Panc1 (cell line): Measurements from ENCODE around the gene HES3. TPM values are rescaled to one million over a fixed set of nuclear protein-coding genes. Genes with fewer than 3 reads are reported as not detected.

Experiments
- ATAC-seq: fragments of 200-7000 bp; cut with Tn5 transposase; 2 replicates; pipeline ENCODE4 v1.9.1; 2020; ENCODE audit warnings: mild to moderate bottlenecking, moderate library complexity
- BruUV-seq: library from RNA; stranded (reverse); fragments of 400-500 nt; replicated peaks from 2 replicates; lab custom pipeline; 2021; lab: Mats Ljungman, UMichigan
- CTCF ChIA-PET: fragments of 300-600 bp; sonication (Branson Sonifier 250); formaldehyde crosslinking; loops from one replicate; lab custom pipeline; 2022; ENCODE audit warnings: antibody characterized with exemption; lab: Charles Lee
- POLR2A ChIA-PET: fragments of 300-600 bp; sonication (Branson Sonifier 250); formaldehyde crosslinking; loops from one replicate; lab custom pipeline; 2022; ENCODE audit warnings: antibody characterized with exemption; lab: Charles Lee
- DNase-seq: peaks from one replicate; pipeline ENCODE4 v3.0.0-alpha.2; 2010; ENCODE audit warnings: low read depth, low spot score
- H3K27ac ChIP-seq: 2 replicates; pipeline ENCODE4 v1.5.1; 2011; ENCODE audit warnings: mild to moderate bottlenecking, low read length, inconsistent platforms
- H3K27me3 ChIP-seq: fragments of 200-500 bp; sonication (Bioruptor generic); 2 replicates; pipeline ENCODE4 v1.6.0; 2014; ENCODE audit warnings: low read length, inconsistent platforms; ENCODE audit not compliant: control insufficient read depth, insufficient read depth
- H3K36me3 ChIP-seq: fragments of 200-500 bp; sonication (Bioruptor generic); 2 replicates; pipeline ENCODE4 v1.5.1; 2014; ENCODE audit warnings: inconsistent platforms, mild to moderate bottlenecking, low read length, moderate library complexity; ENCODE audit not compliant: control insufficient read depth, insufficient read depth
- H3K4me1 ChIP-seq: 2 replicates; pipeline ENCODE4 v1.5.1; 2011; ENCODE audit warnings: inconsistent platforms, mild to moderate bottlenecking, low read length, moderate library complexity; ENCODE audit not compliant: control insufficient read depth, insufficient read depth
- H3K4me3 ChIP-seq, 2 experiments: 2 replicates each; pipeline ENCODE4 v1.5.1; 2011 to 2012; ENCODE audit warnings: low read depth in 2 of 2, low read length in 2 of 2, mild to moderate bottlenecking in 2 of 2, inconsistent platforms in 1 of 2, moderate library complexity in 1 of 2
- H3K9me3 ChIP-seq: fragments of 200-500 bp; sonication (Bioruptor generic); 2 replicates; pipeline ENCODE4 v1.5.1; 2014; ENCODE audit warnings: low read depth, mild to moderate bottlenecking, inconsistent platforms, low read length, moderate library complexity; ENCODE audit not compliant: control insufficient read depth, insufficient read depth
- POLR2AphosphoS5 ChIP-seq: IDR thresholded peaks from 2 replicates; pipeline ENCODE4 v1.6.1; 2012; ENCODE audit warnings: mild to moderate bottlenecking, low read depth, low read length, moderate library complexity
- SIN3A ChIP-seq: IDR thresholded peaks from 2 replicates; pipeline ENCODE4 v1.6.1; 2012; ENCODE audit warnings: low read depth, mild to moderate bottlenecking, low read length, moderate library complexity, borderline replicate concordance; ENCODE audit not compliant: insufficient read depth
- TCF7L2 ChIP-seq: IDR thresholded peaks from 2 replicates; pipeline ENCODE4 v1.6.1; 2011; ENCODE audit warnings: mild to moderate bottlenecking, low read depth, low read length, inconsistent platforms
- in situ Hi-C: cut with HindIII; loops from 2 replicates; pipeline ENCODE4 v1.10.0; 2016; ENCODE audit warnings: low sequenced_read_pairs, low pct_unique_long_range_greater_than_20kb
- intact Hi-C: fragments of 100-400 bp; cut with micrococcal nuclease; formaldehyde crosslinking; loops from one replicate; pipeline ENCODE4 v1.10.0; 2022; ENCODE audit not compliant: unreplicated experiment
- total RNA-seq: library from RNA; stranded (reverse); gene quantifications from one replicate; pipeline ENCODE4 v1.2.1, GENCODE V29; 2021; ENCODE audit not compliant: unreplicated experiment
- TF ChIP-seq, protein P1 (sequence below), 2 experiments: IDR thresholded peaks; 2 replicates each; pipeline ENCODE4 v1.6.1; 2011 to 2012; ENCODE audit warnings: low read depth in 2 of 2, control low read depth in 1 of 2, low read length in 1 of 2, mild to moderate bottlenecking in 1 of 2, moderate library complexity in 1 of 2; ENCODE audit not compliant: insufficient read depth in 1 of 2
- TF ChIP-seq, protein P2 (sequence below): fragments of 450-650 bp; IDR thresholded peaks from 2 replicates; pipeline ENCODE4 v1.5.1; 2017; ENCODE audit warnings: mild to moderate bottlenecking

The HES3 gene
- total RNA-seq, 1 experiment from 2014 or later: not detected

DNA sequence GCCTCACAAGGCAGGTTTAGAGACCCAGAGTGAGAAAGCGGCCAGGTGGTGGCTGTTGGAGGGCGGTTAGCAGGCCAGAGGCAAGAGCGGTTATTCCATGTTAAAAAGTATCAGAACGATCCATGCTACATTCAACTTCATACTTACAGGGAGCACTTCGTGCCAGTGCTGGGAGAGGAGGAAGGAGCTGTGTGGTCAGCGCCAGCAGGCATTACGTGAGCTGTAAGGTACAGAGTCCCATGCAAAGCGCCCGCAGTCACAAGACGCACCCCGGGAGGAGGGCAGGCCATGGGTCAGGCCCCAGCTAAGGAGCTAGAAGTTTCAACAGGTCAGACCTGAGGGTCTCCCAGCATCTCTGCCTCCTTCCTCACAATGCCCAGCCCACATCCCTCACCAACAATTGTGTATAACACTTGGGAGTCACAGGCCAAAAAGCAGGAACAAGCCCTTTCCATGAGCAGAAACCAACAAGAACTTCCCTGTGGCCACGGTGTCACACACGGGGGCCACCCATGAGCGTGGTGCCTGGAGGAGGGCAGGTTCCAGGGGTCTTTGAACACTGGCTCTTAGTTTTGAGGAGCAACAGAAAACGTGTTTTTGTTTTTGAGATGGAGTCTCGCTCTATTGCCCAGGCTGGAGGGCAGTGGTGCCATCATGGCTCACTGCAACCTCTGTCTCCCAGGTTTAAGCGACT lies 38.7 kb downstream of the HES3 start:
- DNase-seq (no peak), ATAC-seq (no peak)
- H3K27ac ChIP-seq: no peak overlapping the region
- TF ChIP-seq POLR2AphosphoS5: no peak
- in situ Hi-C loops: no loop called here
- H3K27me3 ChIP-seq: no peaks in the 10 kb centered on the region
- intact Hi-C loops: no loop called here
- POLR2A ChIA-PET: no interaction called here
- H3K4me1 ChIP-seq: no peaks in the 10 kb centered on the region
- CTCF ChIA-PET: interaction anchor here (0.5 kb wide), 1 partner anchor 21 kb away, joined by 6 read pairs; no protein-coding TSS in a partner anchor
- H3K36me3 ChIP-seq: no peaks in the 10 kb centered on the region
- H3K4me3 ChIP-seq: no peak overlapping the region
- no peaks in the 10 kb centered on the region for H3K9me3 ChIP-seq
- no TSS peak for BruUV-seq

DNA sequence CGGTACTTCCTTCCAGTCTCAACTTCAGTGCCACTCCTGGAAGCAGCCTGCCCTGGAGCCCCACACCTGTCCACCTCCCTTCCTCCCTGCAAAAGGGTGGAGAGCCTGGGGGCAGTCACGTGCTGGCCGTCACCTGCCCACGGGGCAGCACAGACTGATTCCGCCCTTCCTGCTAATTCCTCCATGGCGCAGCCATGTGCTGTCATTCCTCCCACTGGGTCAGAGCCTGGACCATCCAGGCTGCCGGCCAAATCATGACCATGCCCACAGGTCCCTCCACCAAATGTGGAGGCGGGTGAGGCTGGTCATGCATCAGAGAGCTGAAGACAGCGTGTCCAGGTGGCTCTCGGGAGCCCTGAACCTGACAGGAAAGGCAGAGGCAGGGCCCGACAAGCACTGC lies 41.4 kb downstream of the HES3 start:
- CTCF ChIA-PET: no interaction called here
- H3K27ac ChIP-seq: no peak overlapping the region
- DNase-seq (no peak), ATAC-seq (no peak)
- no peaks in the 10 kb centered on the region for H3K27me3 ChIP-seq
- H3K36me3 ChIP-seq: no peaks in the 10 kb centered on the region
- no TSS peak for BruUV-seq
- in situ Hi-C loops: no loop called here
- intact Hi-C loops: no loop called here
- H3K4me1 ChIP-seq: no peaks in the 10 kb centered on the region
- no peak overlapping the region for H3K4me3 ChIP-seq
- POLR2A ChIA-PET: no interaction called here
- no peak for TF ChIP-seq POLR2AphosphoS5
- no peak for TF ChIP-seq SIN3A
- TF ChIP-seq, protein P1, sequence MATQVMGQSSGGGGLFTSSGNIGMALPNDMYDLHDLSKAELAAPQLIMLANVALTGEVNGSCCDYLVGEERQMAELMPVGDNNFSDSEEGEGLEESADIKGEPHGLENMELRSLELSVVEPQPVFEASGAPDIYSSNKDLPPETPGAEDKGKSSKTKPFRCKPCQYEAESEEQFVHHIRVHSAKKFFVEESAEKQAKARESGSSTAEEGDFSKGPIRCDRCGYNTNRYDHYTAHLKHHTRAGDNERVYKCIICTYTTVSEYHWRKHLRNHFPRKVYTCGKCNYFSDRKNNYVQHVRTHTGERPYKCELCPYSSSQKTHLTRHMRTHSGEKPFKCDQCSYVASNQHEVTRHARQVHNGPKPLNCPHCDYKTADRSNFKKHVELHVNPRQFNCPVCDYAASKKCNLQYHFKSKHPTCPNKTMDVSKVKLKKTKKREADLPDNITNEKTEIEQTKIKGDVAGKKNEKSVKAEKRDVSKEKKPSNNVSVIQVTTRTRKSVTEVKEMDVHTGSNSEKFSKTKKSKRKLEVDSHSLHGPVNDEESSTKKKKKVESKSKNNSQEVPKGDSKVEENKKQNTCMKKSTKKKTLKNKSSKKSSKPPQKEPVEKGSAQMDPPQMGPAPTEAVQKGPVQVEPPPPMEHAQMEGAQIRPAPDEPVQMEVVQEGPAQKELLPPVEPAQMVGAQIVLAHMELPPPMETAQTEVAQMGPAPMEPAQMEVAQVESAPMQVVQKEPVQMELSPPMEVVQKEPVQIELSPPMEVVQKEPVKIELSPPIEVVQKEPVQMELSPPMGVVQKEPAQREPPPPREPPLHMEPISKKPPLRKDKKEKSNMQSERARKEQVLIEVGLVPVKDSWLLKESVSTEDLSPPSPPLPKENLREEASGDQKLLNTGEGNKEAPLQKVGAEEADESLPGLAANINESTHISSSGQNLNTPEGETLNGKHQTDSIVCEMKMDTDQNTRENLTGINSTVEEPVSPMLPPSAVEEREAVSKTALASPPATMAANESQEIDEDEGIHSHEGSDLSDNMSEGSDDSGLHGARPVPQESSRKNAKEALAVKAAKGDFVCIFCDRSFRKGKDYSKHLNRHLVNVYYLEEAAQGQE (IDR thresholded peaks at IDR 0.05; ENCODE audit: insufficient read depth in 1 of 2, low read depth in 2 of 2, low read length in 1 of 2): no peak
- TF ChIP-seq, protein P2, sequence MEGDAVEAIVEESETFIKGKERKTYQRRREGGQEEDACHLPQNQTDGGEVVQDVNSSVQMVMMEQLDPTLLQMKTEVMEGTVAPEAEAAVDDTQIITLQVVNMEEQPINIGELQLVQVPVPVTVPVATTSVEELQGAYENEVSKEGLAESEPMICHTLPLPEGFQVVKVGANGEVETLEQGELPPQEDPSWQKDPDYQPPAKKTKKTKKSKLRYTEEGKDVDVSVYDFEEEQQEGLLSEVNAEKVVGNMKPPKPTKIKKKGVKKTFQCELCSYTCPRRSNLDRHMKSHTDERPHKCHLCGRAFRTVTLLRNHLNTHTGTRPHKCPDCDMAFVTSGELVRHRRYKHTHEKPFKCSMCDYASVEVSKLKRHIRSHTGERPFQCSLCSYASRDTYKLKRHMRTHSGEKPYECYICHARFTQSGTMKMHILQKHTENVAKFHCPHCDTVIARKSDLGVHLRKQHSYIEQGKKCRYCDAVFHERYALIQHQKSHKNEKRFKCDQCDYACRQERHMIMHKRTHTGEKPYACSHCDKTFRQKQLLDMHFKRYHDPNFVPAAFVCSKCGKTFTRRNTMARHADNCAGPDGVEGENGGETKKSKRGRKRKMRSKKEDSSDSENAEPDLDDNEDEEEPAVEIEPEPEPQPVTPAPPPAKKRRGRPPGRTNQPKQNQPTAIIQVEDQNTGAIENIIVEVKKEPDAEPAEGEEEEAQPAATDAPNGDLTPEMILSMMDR: no peak
- TF ChIP-seq TCF7L2: no peak
- H3K9me3 ChIP-seq: no peaks in the 10 kb centered on the region

DNA sequence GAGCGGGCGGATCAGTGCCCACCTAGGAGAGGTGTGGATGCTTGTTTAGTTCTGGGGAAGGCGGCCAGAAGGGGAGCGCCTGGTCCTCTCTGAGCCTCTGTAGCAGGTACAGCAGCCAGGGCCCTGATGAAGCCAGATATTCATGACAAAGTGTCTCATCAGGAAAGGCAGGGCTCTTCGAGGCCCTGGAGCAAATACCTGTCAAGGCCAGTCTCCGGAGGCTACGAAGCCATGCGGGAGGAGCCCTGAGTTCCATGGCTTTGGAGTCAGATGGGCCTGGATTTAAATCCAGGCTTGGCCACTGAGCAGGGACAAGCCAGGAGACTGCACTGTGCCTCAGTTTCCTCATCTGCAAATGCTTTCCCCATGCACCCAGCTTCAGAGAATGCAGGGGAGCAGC lies 42.3 kb downstream of the HES3 start:
- ChIA-PET CTCF (no interaction called here), POLR2A (no interaction called here)
- ATAC-seq (no peak), DNase-seq (no peak)
- TF ChIP-seq, protein P2: no peak
- TF ChIP-seq, protein P1 (IDR thresholded peaks at IDR 0.05; ENCODE audit: insufficient read depth in 1 of 2, low read depth in 2 of 2, low read length in 1 of 2): no peak
- TF ChIP-seq POLR2AphosphoS5: no peak
- Histone ChIP-seq H3K4me3 (no peak overlapping the region), H3K4me1 (no peaks in the 10 kb centered on the region), H3K9me3 (no peaks in the 10 kb centered on the region), H3K27me3 (no peaks in the 10 kb centered on the region), H3K36me3 (no peaks in the 10 kb centered on the region), H3K27ac (no peak overlapping the region)
- intact Hi-C loops: no loop called here
- BruUV-seq: no TSS peak
- in situ Hi-C loops: no loop called here
